ENCODE data around the gene DLG2. TPM values are rescaled to one million over a fixed set of nuclear protein-coding genes. Genes with fewer than 3 reads are reported as not detected.

DLG2 gene
- total and polyA plus RNA-seq, 2 of the 8 experiments (the other 6 are each of a cell fraction or from before 2014, with no cell fraction given): 1.7 to 14.3 TPM

- Histone ChIP-seq H3K79me1 (ENCODE audit: low read depth, low read length) (no peaks in the 10 kb centered on the region), H3K27me3 (replicated peaks in 1 of 4; ENCODE audit: control insufficient read depth in 3 of 4, extremely low read depth in 1 of 4, insufficient read depth in 3 of 4, low read length in 3 of 4) (no peaks in the 10 kb centered on the region), H3K18ac (ENCODE audit: extremely low read depth, low read length) (no peak overlapping the region), H3K36me3 (ENCODE audit: control insufficient read depth in 2 of 4, insufficient read depth in 4 of 4, low read length in 3 of 4) (no peaks in the 10 kb centered on the region), H2AFZ (ENCODE audit: low read length) (0 out of 2 replicates have a peak overlapping the region, but pooled peaks have one; percentile 18), H3K9me3 (ENCODE audit: insufficient read depth in 2 of 2, low read depth in 1 of 2, low read length in 1 of 2) (peaks cover 11% of the 10 kb centered on the region in 2 experiments; a peak in 3 of 4 replicates), H3K23me2 (ENCODE audit: low read depth, low read length) (no peaks in the 10 kb centered on the region), H3K4me3 (ENCODE audit: extremely low read depth in 1 of 4, insufficient read depth in 2 of 4, low read depth in 3 of 4, low read length in 4 of 4) (no peak overlapping the region), H4K91ac (replicated peaks; ENCODE audit: insufficient read length, low read length) (no peak overlapping the region), H3K56ac (replicated peaks; ENCODE audit: insufficient read length, low read depth, low read length) (no peak overlapping the region), H2BK5ac (ENCODE audit: low read depth, low read length) (no peak overlapping the region), H4K20me1 (replicated peaks in 1 of 2; ENCODE audit: control insufficient read depth in 1 of 2, insufficient read depth in 2 of 2, low read length in 2 of 2) (no peaks in the 10 kb centered on the region), H3K79me2 (ENCODE audit: control insufficient read depth in 1 of 2, insufficient read depth in 2 of 2, low read length in 2 of 2) (no peaks in the 10 kb centered on the region), H3K27ac (ENCODE audit: low read depth, low read length) (no peak overlapping the region), H2BK20ac (ENCODE audit: low read length) (no peak overlapping the region), H3K4ac (replicated peaks; ENCODE audit: insufficient read length, low read depth, low read length) (no peak overlapping the region), H3K14ac (ENCODE audit: insufficient read length) (no peak overlapping the region), H2BK12ac (ENCODE audit: low read depth, low read length) (no peak overlapping the region), H4K8ac (ENCODE audit: extremely low read depth, insufficient read depth, low read length) (no peak overlapping the region), H3K4me2 (ENCODE audit: insufficient read depth in 1 of 2, low read depth in 2 of 2, low read length in 2 of 2) (no peak overlapping the region), H3K9ac (replicated peaks in 1 of 4; ENCODE audit: extremely low read depth in 1 of 4, low read depth in 3 of 4, low read length in 3 of 4) (no peak overlapping the region), H2BK120ac (replicated peaks; ENCODE audit: low read depth, low read length) (no peak overlapping the region), H2BK15ac (ENCODE audit: low read length) (no peak overlapping the region), H4K5ac (ENCODE audit: insufficient read length, low read depth, low read length) (no peak overlapping the region), H3K4me1 (replicated peaks in 1 of 4; ENCODE audit: control insufficient read depth in 3 of 4, insufficient read depth in 4 of 4, low read length in 3 of 4) (no peaks in the 10 kb centered on the region), H3K23ac (ENCODE audit: insufficient read length) (no peak overlapping the region), H2AK5ac (ENCODE audit: low read depth, low read length) (no peak overlapping the region)
- 75% methylated on average over 6 of the region's 6 CpGs; no CpG with 5 or more reads in 1 of the 2 experiments for WGBS, 2 experiments (ENCODE audit: extremely low coverage in 1 of 2, insufficient coverage in 1 of 2, insufficient read length in 1 of 2, insufficient replicate concordance in 2 of 2, low coverage in 1 of 2, low lambda C conversion rate in 2 of 2, missing lambda C conversion rate in 1 of 2)
- ChIA-PET CTCF (ENCODE audit: partially characterized antibody) (interaction anchor here (1.3 to 1.6 kb wide), 2 partner anchors 9 to 15 kb away, joined by 4 to 7 read pairs; no protein-coding TSS in a partner anchor), POLR2A (ENCODE audit: partially characterized antibody) (no interaction called here)
- FAIRE-seq (no peak), DNase-seq (ENCODE audit: low read depth in 1 of 2, low spot score in 2 of 2) (no peak)
- TF ChIP-seq CTBP2 (IDR thresholded peaks at IDR 0.05; ENCODE audit: borderline replicate concordance, insufficient read depth, insufficient read length, low read length) (no peak), PHF8 (conservative IDR thresholded peaks at IDR 0.05; ENCODE audit: low read depth, low read length) (no peak), SIN3A (conservative IDR thresholded peaks at IDR 0.05 in 1 of 2, IDR thresholded peaks at IDR 0.05 in 1 of 2; ENCODE audit: low read depth in 1 of 2, low read length in 2 of 2) (no peak), CTCF (IDR thresholded peaks at IDR 0.05; ENCODE audit: control extremely low read depth in 1 of 3, insufficient read depth in 1 of 3, low read depth in 1 of 3, low read length in 3 of 3) (0 out of 4 replicates have a peak, but pooled peaks of 1 of the 3 experiments have one; percentile 9), TAF1 (IDR thresholded peaks at IDR 0.05; ENCODE audit: low read depth, low read length) (no peak), USF2 (IDR thresholded peaks at IDR 0.05; ENCODE audit: low read length) (no peak)
These were observed 1046.7 kb downstream of the DLG2 start for GRCh38 chr11:84580428-84580827.
